ENCODE results near the gene NOC3L. TPM values are rescaled to one million over a fixed set of nuclear protein-coding genes. Genes with fewer than 3 reads are reported as not detected.
A peak's percentile ranks its signal among the peaks of the same experiment; 100 is the strongest.

NOC3L gene
- 10 to 100 TPM; 13.5 to 14.8 TPM for total RNA-seq

- WGBS, 2 donors, result 0% methylated on average over 27 to 55 of the region's 55 CpGs
- ATAC-seq (peak; percentile 100), DNase-seq (peak; percentile 95 to 97 (median 96))
- Histone ChIP-seq H3K4me1 (peaks cover 11% of the 10 kb centered on the region), H3K9me3 (no peaks in the 10 kb centered on the region), H3K36me3 (replicated peaks in 1 of 2; ENCODE audit: insufficient read depth in 1 of 2, low read depth in 2 of 2) (peaks cover 0 to 1% of the 10 kb centered on the region in 2 donors), H3K27me3 (no peaks in the 10 kb centered on the region), H3K4me3 (peak within 1 kb of the TSS; percentile 42 to 56), H3K27ac (peak within 1 kb of the TSS; percentile 51 to 72 (median 60))
- TF ChIP-seq POLR2A (IDR thresholded peaks at IDR 0.05), result peak in 2 of 3 donors; percentile 51 to 64
- TF ChIP-seq, protein P1, sequence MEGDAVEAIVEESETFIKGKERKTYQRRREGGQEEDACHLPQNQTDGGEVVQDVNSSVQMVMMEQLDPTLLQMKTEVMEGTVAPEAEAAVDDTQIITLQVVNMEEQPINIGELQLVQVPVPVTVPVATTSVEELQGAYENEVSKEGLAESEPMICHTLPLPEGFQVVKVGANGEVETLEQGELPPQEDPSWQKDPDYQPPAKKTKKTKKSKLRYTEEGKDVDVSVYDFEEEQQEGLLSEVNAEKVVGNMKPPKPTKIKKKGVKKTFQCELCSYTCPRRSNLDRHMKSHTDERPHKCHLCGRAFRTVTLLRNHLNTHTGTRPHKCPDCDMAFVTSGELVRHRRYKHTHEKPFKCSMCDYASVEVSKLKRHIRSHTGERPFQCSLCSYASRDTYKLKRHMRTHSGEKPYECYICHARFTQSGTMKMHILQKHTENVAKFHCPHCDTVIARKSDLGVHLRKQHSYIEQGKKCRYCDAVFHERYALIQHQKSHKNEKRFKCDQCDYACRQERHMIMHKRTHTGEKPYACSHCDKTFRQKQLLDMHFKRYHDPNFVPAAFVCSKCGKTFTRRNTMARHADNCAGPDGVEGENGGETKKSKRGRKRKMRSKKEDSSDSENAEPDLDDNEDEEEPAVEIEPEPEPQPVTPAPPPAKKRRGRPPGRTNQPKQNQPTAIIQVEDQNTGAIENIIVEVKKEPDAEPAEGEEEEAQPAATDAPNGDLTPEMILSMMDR (IDR thresholded peaks at IDR 0.05), result peak; percentile 80 to 99 (median 85)
- intact Hi-C loops (cut with DNase I), result loop anchor here (10.0 kb wide), 1 partner anchor 82 kb away; no protein-coding TSS in a partner anchor
Measured at GRCh38 chr10:94362360-94363250, at the start of gene NOC3L. Gene NOC3L (minus strand): TSS chr10:94362939. CDS start chr10:94362838, 101 bp downstream.

DNA sequence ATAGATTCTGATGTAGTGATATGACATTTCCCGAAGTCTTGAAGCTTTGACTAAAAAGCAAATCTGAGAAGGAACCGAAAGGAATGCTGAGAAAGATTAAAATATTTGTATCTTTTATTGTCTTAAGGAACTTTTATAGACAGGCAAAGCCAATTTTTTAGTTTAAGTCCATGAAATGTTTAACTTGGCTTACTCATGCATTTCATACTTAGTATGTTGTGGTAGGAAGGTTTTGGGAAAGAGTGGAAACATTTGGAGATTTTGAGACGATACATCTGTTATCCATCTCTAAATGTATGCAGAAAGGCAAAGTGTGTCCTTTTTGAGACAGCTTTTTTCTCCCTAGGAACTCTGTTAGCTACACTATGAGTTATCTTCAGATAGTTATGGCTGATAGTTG lies 49.7 kb upstream of the NOC3L start:
- 60 to 85% methylated on average over 3 of the region's 3 CpGs for WGBS, 2 donors
- no peak for ATAC-seq
- intact Hi-C loops (cut with DNase I), result no loop called here
- Histone ChIP-seq H3K36me3 (replicated peaks in 1 of 2; ENCODE audit: insufficient read depth in 1 of 2, low read depth in 2 of 2) (no peaks in the 10 kb centered on the region), H3K4me1 (peaks cover 36% of the 10 kb centered on the region), H3K4me3 (no peak overlapping the region), H3K27ac (no peak overlapping the region), H3K27me3 (no peaks in the 10 kb centered on the region), H3K9me3 (no peaks in the 10 kb centered on the region)
- no peak for DNase-seq
- no peak for TF ChIP-seq POLR2A (IDR thresholded peaks at IDR 0.05)
- TF ChIP-seq, protein P1 (IDR thresholded peaks at IDR 0.05), result no peak

DNA sequence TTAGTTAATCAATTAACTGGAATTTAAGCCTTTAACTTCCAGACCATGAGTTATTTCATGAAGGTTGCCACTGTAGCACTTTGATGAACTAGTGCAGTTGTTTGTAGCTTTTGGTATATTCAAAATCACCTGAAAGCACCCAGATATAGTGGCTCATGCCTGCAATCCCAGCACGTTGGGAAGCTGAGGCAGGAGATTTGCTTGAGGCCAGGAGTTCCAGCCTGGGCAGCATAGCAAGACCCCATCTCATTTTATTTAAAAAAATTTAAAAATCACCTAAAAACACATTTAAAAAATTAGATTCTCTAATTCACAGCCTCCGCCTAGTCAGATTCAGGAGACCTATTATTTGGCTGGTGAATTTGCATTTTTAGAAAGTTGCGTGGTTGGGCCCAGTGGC lies 48.6 kb upstream of the NOC3L start:
- intact Hi-C loops (cut with DNase I), result no loop called here
- WGBS, 2 donors, result 93% methylated on average over 3 of the region's 3 CpGs
- no peak for TF ChIP-seq POLR2A (IDR thresholded peaks at IDR 0.05)
- TF ChIP-seq, protein P1 (IDR thresholded peaks at IDR 0.05), result no peak
- H3K36me3 ChIP-seq (replicated peaks in 1 of 2; ENCODE audit: insufficient read depth in 1 of 2, low read depth in 2 of 2), result no peaks in the 10 kb centered on the region
- DNase-seq (no peak), ATAC-seq (no peak)
- H3K4me1 ChIP-seq, result peaks cover 39% of the 10 kb centered on the region
- H3K27me3 ChIP-seq, result no peaks in the 10 kb centered on the region
- H3K4me3 ChIP-seq, result no peak overlapping the region
- no peak overlapping the region for H3K27ac ChIP-seq
- H3K9me3 ChIP-seq, result no peaks in the 10 kb centered on the region

- no peaks in the 10 kb centered on the region for H3K9me3 ChIP-seq
- DNase-seq (no peak), ATAC-seq (no peak)
- H3K27ac ChIP-seq, result no peak overlapping the region
- TF ChIP-seq POLR2A (IDR thresholded peaks at IDR 0.05), result no peak
- TF ChIP-seq, protein P1 (IDR thresholded peaks at IDR 0.05), result no peak
- intact Hi-C loops (cut with DNase I), result no loop called here
- no peaks in the 10 kb centered on the region for H3K36me3 ChIP-seq (replicated peaks in 1 of 2; ENCODE audit: insufficient read depth in 1 of 2, low read depth in 2 of 2)
- H3K4me1 ChIP-seq, result peaks cover 53% of the 10 kb centered on the region
- no peaks in the 10 kb centered on the region for H3K27me3 ChIP-seq
- 60% methylated on average over 7 of the region's 7 CpGs for WGBS, 2 donors
- H3K4me3 ChIP-seq, result no peak overlapping the region
Measured at GRCh38 chr10:94409021-94409657, 46.4 kb upstream of the NOC3L start.
